Mesothelial cell of epicardium (in vitro differentiated cells): ENCODE results near the gene RSRC1. TPM values are rescaled to one million over a fixed set of nuclear protein-coding genes. Genes with fewer than 3 reads are reported as not detected.

Source experiments
- DNase-seq, 2 experiments: peaks; one replicate each; pipeline ENCODE4 v3.0.0; 2021; ENCODE audit warnings: low spot score in 2 of 2; ENCODE audit not compliant: unreplicated experiment in 2 of 2
- H3K27ac Mint-ChIP-seq: 2 replicates; pipeline ENCODE4 v1.8.0; 2021; ENCODE audit warnings: mixed read lengths
- H3K27me3 Mint-ChIP-seq: 2 replicates; pipeline ENCODE4 v1.8.0; 2021; ENCODE audit warnings: low read depth, mixed read lengths
- H3K36me3 Mint-ChIP-seq: 2 replicates; pipeline ENCODE4 v1.8.0; 2021; ENCODE audit warnings: mixed read lengths
- H3K4me1 Mint-ChIP-seq: 2 replicates; pipeline ENCODE4 v1.8.0; 2021; ENCODE audit warnings: mixed read lengths
- H3K4me3 Mint-ChIP-seq: 2 replicates; pipeline ENCODE4 v1.8.0; 2021; ENCODE audit warnings: mild to moderate bottlenecking, moderate library complexity, mixed read lengths
- H3K9me3 Mint-ChIP-seq: 2 replicates; pipeline ENCODE4 v1.8.0; 2021; ENCODE audit warnings: mixed read lengths
- total RNA-seq: library from RNA; stranded (reverse); gene quantifications from 3 replicates; pipeline ENCODE4 v1.2.1, GENCODE V29; 2021
- TF ChIP-seq, protein P1 (sequence below): fragments of 200-600 bp; sonication (generic); IDR thresholded peaks from one replicate; pipeline ENCODE4 v1.5.0; 2021; ENCODE audit warnings: antibody characterized with exemption; ENCODE audit not compliant: unreplicated experiment

Gene RSRC1
- total RNA-seq, 1 donor from 2014 or later: 34.9 TPM

DNA sequence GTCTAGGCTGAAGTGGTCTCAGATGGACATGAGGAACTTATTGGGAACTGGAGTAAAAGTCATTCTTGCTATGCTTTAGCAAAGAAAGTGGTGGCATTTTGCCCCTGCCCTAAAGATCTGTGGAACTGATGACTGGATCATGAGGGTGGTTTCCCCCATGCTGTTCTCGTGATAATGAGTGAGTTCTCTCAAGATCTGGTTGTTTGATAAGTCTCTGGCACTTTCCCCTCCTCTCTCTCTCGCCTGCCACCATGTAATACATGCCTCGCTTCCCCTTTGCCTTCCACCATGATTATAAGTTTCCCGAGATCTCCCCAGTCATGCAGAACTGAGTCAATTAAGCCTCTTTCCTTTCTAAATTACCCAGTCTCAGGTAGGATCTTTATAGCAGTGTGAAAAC lies 449.6 kb downstream of the RSRC1 start:
- no peaks in the 10 kb centered on the region for H3K9me3 Mint-ChIP-seq
- no peak overlapping the region for H3K4me3 Mint-ChIP-seq
- DNase-seq: no peak
- no peaks in the 10 kb centered on the region for H3K4me1 Mint-ChIP-seq
- H3K36me3 Mint-ChIP-seq: no peaks in the 10 kb centered on the region
- TF ChIP-seq, protein P1, sequence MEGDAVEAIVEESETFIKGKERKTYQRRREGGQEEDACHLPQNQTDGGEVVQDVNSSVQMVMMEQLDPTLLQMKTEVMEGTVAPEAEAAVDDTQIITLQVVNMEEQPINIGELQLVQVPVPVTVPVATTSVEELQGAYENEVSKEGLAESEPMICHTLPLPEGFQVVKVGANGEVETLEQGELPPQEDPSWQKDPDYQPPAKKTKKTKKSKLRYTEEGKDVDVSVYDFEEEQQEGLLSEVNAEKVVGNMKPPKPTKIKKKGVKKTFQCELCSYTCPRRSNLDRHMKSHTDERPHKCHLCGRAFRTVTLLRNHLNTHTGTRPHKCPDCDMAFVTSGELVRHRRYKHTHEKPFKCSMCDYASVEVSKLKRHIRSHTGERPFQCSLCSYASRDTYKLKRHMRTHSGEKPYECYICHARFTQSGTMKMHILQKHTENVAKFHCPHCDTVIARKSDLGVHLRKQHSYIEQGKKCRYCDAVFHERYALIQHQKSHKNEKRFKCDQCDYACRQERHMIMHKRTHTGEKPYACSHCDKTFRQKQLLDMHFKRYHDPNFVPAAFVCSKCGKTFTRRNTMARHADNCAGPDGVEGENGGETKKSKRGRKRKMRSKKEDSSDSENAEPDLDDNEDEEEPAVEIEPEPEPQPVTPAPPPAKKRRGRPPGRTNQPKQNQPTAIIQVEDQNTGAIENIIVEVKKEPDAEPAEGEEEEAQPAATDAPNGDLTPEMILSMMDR: no peak
- H3K27ac Mint-ChIP-seq: no peak overlapping the region
- peaks cover 19% of the 10 kb centered on the region for H3K27me3 Mint-ChIP-seq

DNA sequence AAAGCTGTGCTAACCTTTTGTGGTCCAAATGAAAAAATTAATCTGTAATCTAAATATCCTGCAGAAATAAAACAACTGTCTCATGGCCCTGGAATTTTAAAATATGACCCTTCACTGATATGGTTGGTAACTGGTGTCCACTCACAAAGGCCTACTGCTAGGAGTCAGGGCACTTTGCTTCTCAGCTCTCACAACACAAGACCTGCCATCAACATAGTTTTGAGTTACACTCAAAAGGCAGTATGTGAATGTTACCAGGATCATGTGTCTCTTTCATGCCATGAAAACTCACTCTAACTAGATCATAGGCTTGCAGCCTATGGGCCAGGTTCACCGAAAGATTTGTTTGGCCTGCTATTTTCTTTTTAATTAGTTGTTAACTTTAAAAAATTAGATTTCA lies 451.1 kb downstream of the RSRC1 start:
- Mint-ChIP-seq H3K27ac (no peak overlapping the region), H3K9me3 (peaks cover 5% of the 10 kb centered on the region), H3K27me3 (peaks cover 16% of the 10 kb centered on the region), H3K4me1 (no peaks in the 10 kb centered on the region), H3K4me3 (no peak overlapping the region), H3K36me3 (no peaks in the 10 kb centered on the region)
- DNase-seq: no peak
- TF ChIP-seq, protein P1: no peak

GRCh38 chr3:158562674-158563073 lies 452.8 kb downstream of the RSRC1 start:
- Mint-ChIP-seq H3K4me3 (no peak overlapping the region), H3K36me3 (no peaks in the 10 kb centered on the region), H3K4me1 (no peaks in the 10 kb centered on the region), H3K27me3 (peaks cover 18% of the 10 kb centered on the region), H3K9me3 (peaks cover 5% of the 10 kb centered on the region), H3K27ac (no peak overlapping the region)
- no peak for DNase-seq
- TF ChIP-seq, protein P1: no peak

GRCh38 chr3:158563076-158563475 lies 453.2 kb downstream of the RSRC1 start:
- Mint-ChIP-seq H3K4me3 (no peak overlapping the region), H3K27me3 (peaks cover 22% of the 10 kb centered on the region), H3K4me1 (no peaks in the 10 kb centered on the region), H3K27ac (no peak overlapping the region), H3K9me3 (peaks cover 5% of the 10 kb centered on the region), H3K36me3 (no peaks in the 10 kb centered on the region)
- DNase-seq: no peak
- TF ChIP-seq, protein P1: no peak

GRCh38 chr3:158565076-158565475 lies 455.2 kb downstream of the RSRC1 start:
- TF ChIP-seq, protein P1: no peak
- H3K36me3 Mint-ChIP-seq: no peaks in the 10 kb centered on the region
- no peak overlapping the region for H3K27ac Mint-ChIP-seq
- H3K27me3 Mint-ChIP-seq: peaks cover 35% of the 10 kb centered on the region
- H3K4me1 Mint-ChIP-seq: no peaks in the 10 kb centered on the region
- no peak for DNase-seq
- H3K4me3 Mint-ChIP-seq: no peak overlapping the region
- H3K9me3 Mint-ChIP-seq: peaks cover 5% of the 10 kb centered on the region

- H3K27ac Mint-ChIP-seq: no peak overlapping the region
- TF ChIP-seq, protein P1: no peak
- H3K4me1 Mint-ChIP-seq: peaks cover 12% of the 10 kb centered on the region
- no peak overlapping the region for H3K4me3 Mint-ChIP-seq
- H3K27me3 Mint-ChIP-seq: peaks cover 43% of the 10 kb centered on the region
- no peaks in the 10 kb centered on the region for H3K36me3 Mint-ChIP-seq
- no peak for DNase-seq
- peaks cover 5% of the 10 kb centered on the region for H3K9me3 Mint-ChIP-seq
Observed at GRCh38 chr3:158568784-158569183, 458.9 kb downstream of the RSRC1 start.
